Stomach (tissue), 4 donors: ENCODE data around the gene NDN.

Source experiments
- CTCF ChIP-seq, 7 experiments: fragments of 450-650 bp in 4 of 7; fragments of 200-600 bp in 3 of 7; sonication (generic) in 3 of 7; IDR thresholded peaks; one replicate each; pipeline ENCODE4 v1.5.1; 2016 to 2019; ENCODE audit warnings: antibody characterized with exemption in 7 of 7, control low read depth in 2 of 7, mild to moderate bottlenecking in 1 of 7
- POLR2A ChIP-seq, 4 donors: fragments of 450-650 bp; IDR thresholded peaks; one replicate each; pipeline ENCODE4 v1.6.1; 2016; ENCODE audit warnings: antibody characterized with exemption in 4 of 4, control low read depth in 2 of 4, mild to moderate bottlenecking in 1 of 4, moderate library complexity in 1 of 4

- no peak for TF ChIP-seq CTCF (IDR thresholded peaks at IDR 0.05)
- no peak for TF ChIP-seq POLR2A (IDR thresholded peaks at IDR 0.05)
These were observed 15.6 kb downstream of the NDN start for GRCh38 chr15:23671481-23671880.
